Hypothalamus (tissue), 51 donors: ENCODE measurements around the gene FOCAD.
"Not testable (repeated sequence)": the region's sequence is repeated elsewhere in the genome, so short reads cannot be mapped to it uniquely, and the experiment has no call there.

Experiments
- DNase-seq, 51 donors: peaks; one replicate each; lab custom pipeline; 2025; lab: John Stamatoyannopoulos, UW

Gene FOCAD

DNA sequence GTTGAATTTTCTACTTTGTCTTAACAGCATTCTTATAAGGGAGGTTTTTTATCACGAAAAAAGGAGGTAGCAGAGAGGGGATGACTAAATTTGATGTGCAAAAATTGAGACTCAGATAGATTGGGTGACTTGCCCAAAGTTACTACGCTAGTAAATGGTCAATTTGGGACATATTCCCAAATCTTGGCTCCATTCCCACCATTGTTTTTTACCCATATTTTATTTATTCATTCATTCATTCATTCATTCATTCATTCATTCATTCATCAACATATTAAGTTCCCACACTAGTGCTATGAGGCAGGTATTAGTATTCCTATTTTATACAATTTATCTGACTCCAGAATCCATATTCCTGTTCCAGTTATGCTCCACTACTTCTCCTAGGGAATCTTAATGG is 261.8 kb downstream of the FOCAD start:
- DNase-seq, result no peak

DNA sequence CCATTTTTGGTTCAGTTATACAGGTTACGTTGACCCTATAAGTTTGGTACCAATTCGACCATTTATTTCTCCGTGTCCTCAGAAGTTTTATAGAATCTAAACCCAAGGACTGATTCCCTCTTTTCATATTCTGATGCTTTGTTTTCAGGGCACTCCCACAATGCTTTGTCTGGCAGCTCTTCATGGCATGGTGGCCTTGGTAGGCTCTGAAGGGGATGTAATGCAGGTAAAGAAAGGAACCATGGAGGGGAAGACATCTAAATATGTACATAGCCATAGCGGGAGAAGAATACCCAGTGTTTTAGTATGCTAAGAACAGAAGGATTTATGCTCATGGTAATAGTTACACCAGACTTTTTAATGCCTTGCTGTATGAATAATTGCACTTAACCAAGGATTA is 264.6 kb downstream of the FOCAD start:
- no peak for DNase-seq

DNA sequence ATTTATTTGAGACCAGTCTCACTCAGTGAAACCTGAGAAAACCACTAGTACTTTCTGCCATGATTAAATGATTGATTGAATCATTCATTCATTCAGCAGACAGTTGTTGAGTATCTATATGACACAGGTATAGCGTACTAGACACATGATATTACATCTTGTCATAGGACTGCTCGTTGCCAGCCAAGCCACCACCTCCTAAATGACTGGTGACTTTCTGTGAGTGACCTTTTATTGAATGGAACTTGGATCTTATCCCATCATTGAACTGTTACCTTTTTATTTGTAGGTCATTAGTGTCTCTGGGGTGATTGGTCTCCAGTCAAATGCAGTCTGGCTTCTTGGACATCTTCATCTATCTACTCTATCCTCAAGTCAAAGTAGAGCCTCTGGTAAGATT is 266.6 kb downstream of the FOCAD start:
- DNase-seq, result no peak

DNA sequence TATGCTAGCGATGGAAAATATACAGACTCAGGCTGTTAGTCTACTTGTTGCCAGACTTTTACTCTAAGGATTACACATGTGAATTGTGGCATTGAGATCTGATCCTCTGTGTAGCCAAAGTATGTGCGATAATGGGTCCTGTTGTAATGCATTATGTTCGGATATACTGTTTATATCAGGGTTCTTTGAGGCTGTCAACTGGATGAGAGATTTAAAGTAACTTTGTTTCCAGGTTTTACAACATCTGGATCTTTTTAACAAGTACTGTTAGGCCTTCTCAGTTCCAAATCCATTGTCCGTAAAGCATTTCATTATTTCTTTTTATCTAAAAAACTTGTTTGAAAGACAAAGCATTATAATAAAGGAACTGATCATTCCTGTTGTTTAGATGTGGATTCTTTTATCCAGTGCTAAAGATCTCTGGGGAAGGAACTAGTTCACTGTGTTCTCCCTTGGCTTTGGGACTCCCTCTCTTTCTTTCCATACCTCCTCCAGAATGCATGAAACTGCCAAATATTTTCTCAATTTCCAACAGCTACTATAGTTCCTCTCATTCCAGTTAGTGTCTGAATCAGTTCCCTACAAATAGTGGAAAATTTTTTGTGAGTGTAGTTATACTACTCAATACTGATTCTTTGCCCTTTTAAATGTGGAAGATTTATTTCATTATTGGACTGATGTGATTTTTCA is 278.6 kb downstream of the FOCAD start:
- DNase-seq, result no peak

DNA sequence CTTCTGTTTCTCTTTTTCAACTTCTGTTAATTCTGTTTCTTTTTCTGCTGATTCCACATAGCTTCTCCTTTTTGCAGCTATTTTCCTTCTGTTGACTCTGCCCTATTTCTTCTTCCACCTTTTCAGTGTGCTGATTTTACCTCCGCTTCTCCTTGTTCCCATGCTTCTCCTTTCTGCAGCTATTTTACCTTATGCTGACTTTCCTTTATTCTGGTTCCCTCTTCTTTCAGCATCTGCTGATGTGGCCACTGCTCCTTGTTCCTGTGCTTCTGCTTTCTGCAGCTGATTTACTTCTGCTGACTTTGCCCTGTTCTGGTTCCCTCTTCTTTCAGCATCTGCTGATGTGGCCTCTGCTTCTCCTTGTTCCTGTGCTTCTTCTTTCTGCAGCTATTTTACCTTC is 288.6 kb downstream of the FOCAD start:
- no peak for DNase-seq

DNA sequence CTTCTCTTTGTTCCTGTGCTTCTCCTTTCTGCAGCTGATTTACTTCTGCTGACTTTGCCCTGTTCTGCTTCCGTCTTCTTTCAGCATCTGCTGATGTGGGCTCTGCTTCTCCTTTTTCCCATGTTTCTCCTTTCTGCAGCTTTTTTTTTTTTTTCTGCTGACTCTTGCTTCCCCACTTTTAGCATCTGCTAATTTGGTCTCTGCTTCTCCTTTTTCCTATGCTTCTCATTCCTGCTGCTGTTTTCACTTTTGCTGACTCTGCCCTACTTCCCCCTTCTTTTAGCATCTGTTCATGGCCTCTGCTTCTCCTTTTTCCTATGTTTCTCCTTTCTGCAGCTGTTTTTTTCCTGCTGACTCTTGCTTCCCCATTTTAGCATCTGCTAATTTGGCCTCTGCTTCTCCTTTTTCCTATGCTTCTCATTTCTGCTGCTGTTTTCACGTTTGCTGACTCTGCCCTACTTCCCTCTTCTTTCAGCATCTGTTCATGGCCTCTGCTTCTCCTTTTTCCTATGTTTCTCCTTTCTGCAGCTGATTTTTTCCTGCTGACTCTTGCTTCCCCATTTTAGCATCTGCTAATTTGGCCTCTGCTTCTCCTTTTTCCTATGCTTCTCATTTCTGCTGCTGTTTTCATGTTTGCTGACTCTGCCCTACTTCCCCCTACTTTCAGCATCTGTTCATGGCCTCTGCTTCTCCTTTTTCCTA is 289.3 kb downstream of the FOCAD start:
- DNase-seq, result not testable (repeated sequence)

DNA sequence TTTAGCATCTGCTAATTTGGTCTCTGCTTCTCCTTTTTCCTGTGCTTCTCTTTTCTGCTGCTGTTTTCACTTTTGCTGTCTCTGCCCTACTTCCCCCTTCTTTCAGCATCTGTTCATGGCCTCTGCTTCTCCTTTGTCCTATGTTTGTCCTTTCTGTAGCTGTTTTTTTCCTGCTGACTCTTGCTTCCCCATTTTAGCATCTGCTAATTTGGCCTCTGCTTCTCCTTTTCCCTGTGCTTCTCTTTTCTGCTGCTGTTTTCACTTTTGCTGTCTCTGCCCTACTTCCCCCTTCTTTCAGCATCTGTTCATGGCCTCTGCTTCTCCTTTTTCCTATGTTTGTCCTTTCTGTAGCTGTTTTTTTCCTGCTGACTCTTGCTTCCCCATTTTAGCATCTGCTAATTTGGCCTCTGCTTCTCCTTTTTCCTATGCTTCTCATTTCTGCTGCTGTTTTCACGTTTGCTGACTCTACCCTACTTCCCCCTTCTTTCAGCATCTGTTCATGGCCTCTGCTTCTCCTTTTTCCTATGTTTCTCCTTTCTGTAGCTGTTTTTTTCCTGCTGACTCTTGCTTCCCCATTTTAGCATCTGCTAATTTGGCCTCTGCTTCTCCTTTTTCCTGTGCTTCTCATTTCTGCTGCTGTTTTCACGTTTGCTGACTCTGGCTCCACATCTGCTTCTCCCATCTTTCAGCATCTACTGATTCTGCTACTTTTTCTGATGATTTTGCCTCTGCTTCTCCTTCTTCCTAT is 290.3 kb downstream of the FOCAD start:
- not testable (repeated sequence) for DNase-seq

DNA sequence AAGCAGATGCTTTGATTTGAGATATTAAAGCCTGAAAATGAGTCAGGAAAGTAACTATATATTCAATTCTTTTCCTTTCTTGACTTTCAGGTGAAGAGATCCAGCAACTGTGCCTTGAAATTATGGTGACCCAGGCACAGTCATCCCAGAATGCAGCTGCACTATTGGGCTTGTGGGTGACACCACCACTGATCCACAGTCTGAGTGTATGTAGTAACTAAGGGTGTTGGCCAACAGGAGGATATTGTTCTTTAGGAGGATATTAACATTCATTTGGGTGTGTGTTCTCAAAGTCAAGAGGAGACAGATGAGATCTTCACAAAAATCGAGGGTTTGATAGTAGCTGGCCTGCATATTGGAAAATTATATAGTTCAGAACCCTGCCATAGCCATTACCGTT is 294.2 kb downstream of the FOCAD start:
- DNase-seq, result no peak

DNA sequence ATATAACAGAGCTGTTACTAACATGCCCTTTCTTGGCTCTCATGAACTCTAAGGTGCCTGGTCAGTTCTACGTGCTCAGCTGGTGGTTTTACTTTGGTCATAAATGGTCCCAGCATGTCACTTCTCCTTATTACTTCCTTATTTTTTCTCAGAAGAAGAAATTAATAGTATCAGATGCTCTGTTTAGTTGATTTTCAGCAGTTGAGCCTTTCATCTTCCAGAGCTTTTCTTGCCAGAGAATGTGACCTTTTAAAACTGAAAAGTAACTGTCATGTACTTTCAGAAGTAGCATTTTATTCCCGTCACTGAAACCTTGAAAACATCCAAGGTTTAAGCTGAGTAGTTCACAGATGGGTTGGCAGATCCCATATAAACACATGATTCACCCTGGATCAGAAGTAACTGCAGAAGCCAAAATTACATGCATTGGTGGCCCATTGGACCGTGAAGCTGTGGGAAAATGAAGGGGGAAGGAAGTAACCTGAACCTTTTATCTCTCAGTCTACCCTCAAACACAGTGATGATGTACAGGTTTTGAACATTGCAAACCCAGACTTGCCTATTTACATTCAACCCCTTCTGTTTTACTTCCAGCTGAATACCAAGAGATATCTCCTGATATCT is 296.9 kb downstream of the FOCAD start:
- DNase-seq, result peak in 1 of 51 donors; percentile 3

DNA sequence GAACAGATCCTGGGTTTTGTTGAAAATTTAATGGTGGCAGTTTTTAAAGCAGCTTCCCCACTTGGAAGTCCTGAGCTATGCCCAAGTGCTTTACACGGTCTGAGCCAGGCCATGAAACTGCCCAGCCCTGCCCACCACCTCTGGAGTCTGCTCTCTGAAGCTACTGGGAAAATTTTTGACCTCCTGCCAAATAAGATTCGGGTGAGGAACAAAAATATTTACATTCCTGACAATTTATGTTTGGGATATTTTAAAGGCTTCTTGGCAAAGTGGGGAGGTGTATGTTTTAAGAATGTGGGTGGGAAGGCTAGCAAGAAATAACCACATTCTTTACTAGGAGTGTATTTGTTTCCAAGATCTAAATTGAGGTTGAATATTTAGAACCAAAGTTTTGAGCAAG is 297.4 kb downstream of the FOCAD start:
- no peak for DNase-seq

DNA sequence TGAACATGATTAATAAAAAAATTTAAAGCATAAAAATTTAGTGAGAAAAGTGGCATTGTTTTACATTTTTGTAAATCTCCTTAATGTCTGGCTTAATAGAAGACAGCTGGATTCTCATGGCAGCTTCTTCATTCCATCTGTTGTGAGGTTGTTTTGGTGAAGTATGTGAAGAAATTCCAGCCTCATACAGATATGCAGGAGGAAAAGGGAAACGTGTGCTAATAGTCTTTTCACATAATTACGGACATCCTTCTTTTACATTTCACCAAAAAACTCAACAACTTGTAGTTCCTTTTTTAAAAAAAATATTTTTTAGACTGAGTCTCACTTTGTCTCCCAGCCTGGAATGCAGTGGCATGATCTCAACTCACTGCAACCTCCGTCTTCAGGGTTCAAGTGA is 300.4 kb downstream of the FOCAD start:
- DNase-seq, result no peak

DNA sequence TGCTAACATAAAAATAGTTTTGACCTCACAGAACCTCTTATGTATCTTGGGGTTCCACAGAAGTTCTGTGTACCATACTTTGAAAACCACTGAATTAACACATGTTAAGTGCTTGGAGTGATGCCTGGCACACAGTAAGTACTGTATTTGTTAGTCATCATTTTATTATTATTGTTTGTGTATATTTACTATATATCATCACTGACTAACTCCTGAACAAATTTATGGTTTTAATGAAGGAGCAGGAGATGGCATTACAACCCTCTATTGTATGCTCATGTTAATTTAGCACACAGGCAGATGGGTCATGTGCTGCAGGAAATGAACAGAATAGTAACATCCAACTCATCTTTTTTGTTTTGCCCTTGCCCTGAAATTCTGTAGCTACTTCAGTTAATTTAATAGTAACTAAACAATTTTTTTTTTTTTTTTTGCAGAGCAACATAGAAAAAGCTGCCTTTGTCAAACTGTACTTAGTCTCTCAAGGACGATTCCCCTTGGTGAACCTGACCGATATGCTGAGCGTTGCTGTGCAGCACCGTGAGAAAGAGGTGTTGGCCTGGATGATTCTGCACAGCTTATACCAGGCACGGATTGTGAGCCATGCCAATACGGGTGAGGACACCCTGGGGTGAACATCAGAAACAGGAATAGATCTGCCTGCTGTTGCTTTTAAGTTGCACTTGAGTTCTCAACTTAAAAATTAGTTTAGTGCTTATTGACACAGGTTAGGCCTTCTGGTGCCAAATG is 302.0 kb downstream of the FOCAD start:
- no peak for DNase-seq

DNA sequence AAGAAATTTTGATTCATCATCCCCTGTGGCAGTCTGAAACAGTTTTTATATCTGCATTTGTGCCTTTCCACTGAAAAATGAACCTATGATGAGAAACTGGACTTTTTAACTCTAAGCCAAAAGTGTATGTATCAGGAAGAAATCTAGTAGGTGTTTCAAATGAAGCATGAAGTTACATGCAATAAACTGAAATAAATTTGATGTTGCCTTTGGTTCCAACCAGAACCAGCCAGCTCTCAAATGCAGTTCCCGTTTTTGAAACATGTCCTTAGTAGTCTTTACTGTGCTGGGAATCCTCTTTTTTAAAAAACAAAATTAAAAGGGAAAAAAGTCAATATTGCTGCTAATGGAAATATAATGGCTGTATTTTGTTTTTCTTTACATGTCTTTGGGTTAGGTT is 303.5 kb downstream of the FOCAD start:
- no peak for DNase-seq

DNA sequence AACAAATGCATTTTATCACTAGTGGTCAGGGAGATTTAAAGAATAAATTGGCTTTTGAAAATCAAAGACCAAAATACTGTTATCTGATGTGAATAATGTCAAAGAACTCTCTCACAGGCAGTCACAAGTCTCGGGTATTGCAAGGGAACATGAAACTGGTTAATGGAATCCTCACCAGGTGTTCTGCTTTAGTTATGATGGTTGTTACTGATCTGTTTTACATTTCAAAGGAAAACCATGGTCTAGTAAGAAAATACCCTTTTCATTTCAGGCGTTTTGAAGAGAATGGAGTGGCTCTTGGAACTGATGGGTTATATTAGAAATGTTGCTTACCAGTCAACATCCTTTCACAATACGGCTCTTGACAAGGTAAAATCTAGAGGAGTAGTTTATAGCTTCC is 304.0 kb downstream of the FOCAD start:
- DNase-seq, result no peak

DNA sequence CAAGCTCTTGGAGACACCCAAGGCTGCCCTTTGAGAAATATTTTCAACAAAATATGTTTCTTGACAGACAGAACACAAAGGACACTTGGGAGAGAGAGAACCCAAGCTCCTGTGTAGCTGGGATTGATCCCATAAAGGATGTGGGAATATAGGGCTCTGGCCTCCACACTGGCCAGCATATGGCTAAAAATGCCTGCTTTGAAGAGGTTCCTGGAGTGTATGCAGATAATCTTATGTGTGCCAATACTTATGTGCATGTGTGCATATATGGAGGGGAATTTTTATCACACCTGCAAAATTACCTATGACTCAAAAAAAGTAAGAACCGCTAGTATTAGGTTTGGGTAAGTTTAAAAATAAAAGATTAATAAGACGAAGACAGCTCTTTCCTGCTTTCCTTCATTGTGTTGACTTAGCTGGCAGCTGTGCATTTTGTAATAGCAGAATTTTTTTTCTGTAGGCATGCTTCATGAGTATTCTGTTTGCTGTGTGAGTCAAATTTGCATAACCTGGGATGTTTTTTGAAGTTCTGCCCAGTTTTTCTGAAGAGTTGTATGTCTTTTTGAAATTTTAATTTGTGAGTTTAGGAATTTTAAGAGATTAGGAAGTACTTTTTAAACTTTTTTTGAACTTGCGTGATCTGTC is 304.7 kb downstream of the FOCAD start:
- no peak for DNase-seq

DNA sequence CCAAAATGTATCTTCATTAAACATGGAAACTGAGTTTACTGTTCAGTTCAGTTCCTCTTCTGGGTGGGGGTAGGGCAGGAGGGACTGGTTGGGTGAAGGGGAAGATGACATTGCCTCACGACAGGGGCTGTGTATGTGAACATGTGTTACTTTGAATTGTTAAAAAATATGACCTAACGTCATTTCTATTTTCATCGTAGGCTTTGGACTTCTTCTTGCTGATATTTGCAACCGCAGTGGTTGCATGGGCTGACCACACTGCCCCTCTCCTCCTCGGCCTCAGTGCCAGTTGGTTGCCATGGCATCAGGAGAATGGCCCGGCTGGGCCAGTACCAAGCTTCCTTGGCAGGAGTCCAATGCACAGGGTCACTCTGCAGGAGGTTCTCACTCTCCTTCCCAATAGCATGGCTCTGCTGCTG is 305.9 kb downstream of the FOCAD start:
- peak in 45 of 51 donors; percentile 3 to 84 (median 58) for DNase-seq

DNA sequence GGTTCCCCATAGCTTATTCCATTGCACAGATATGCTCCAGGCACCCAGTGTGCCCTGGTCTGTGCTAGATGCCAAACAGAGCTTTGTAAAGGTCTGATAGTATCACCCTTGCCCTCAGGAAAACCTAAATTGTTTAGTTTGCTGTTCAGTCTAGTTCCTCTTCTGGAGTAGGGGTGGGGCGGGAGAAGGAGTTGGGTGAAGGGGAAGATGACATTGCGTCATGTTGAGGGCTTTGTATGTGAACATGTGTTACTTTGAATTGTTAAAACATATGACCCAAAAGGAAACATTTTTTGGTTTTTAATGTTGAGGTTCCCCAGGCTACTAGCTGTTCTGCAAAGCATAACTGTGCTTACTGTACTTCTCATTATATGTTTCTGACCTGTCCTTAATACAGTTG is 306.8 kb downstream of the FOCAD start:
- DNase-seq, result peak in 2 of 51 donors; percentile 4 to 8

DNA sequence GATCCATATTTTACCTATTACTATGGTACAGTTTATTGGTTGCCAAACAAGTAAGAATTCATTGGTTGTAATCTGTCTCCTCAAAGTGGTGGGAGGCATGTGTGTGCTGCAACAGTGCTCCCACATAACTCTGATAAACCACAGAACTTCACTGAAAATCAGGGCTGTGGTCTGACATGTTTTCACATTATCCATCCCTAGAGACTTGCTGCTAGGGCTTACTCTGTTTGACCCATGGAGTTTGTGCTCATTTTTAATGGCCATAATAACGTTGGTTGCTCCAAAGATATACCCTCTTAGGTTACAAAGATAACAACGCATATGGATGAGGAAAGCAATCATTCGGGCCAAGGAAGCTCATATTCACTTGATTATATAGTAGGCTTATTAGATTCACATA is 310.4 kb downstream of the FOCAD start:
- DNase-seq, result no peak

DNA sequence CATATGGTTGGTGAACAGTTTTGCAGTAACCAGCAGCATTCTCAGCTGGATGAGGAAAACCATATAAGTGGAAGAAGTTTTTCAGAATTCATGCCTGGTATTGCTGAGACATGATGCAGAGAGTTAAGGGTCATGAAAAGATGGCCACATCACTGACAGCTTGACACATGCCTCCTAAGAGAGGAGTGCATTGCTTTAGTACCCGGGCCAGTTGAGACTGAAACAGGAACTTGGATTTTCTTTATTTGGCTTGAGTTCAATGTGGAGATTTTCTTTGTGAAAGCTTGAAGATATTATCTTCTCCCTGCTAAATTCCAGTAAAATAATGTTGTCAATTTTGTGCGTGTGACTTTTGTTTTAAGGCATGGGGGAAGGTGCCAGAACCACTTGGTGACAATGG is 311.6 kb downstream of the FOCAD start:
- DNase-seq, result no peak

DNA sequence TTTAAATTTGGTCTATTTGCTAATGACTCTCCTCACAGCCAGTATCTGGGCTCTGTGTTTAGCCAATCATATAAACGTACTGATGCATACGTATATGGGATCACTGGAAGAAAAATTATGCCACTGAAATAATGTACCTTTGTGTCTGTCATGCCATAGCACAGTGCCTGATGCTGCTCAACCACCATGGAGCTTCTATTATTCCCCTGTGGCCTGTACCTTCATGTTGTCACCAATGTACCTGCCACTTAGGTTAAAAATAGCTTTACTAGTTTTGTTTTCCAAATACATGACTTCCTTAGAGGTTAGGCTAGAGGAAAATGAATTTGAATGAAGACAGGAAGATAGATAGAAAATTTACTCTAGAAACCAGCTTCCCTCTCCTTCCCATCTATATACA is 312.8 kb downstream of the FOCAD start:
- no peak for DNase-seq
